ENCODE results near the gene LARP6.

- TF ChIP-seq ZFX (IDR thresholded peaks at IDR 0.05; ENCODE audit: borderline replicate concordance) = no peak
- no peak for TF ChIP-seq CTCF (IDR thresholded peaks at IDR 0.05)
Measured at GRCh38 chr15:70855764-70856163, 1.8 kb upstream of the LARP6 start.

Measured in 22Rv1 (cell line).